CD4-positive, alpha-beta T cell treated with Interleukin-2 at 100 ng/mL for 4 hours (primary cell): Measurements from ENCODE around the gene PKDREJ.
"Not testable (repeated sequence)": the region's sequence is repeated elsewhere in the genome, so short reads cannot be mapped to it uniquely, and the experiment has no call there.

Source experiments
- DNase-seq: peaks from one replicate; pipeline ENCODE4 v3.0.0-alpha.2; 2020; ENCODE audit warnings: low spot score

Gene PKDREJ

DNA sequence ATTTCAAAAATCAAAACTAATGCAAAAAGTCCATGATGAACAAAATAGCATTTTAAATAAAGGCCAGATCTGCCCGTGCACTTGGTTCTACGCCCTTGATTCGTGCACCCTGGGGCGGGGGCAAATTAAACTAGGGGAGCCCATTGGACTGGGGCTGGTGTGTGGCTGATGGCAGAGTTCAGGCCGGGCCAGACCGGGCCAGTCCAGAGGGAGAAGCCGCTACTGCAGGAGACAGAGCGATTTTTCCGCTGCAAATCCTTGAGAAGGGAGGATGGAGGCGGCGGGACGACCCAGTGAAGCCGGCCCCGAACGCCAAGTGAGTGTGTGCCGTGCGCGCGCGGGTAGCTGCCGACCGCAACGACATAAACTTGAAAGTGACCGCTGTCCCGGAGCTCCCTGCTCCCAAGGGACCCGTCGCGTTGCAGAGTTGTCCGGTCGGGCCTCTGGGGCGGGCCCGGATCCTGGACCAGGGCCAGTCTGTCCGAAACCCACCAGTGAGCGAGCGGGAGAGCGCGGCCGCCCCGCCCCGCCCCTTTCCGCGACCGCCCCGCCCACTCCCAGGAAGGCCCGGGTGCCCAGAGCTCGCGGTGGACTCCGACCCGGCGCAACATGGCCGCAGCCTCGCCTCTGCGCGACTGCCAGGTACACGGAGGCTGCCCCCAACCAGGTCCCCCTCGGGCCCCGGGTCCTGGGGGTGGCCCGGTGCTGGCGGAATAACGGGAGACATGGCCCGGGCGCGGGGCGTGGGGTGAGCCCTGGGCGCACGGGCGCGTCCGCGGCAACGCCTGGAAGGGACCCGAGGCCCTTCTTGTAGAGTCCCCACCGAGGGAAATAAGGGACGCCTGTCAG lies 4.5 kb upstream of the PKDREJ start, which contains the start of gene TTC38:
Gene TTC38 (plus strand): TSS at position 578 of the 849 bp plus-strand sequence. CDS start 32 bp downstream, at position 610.
- DNase-seq, result peak; percentile 51

DNA sequence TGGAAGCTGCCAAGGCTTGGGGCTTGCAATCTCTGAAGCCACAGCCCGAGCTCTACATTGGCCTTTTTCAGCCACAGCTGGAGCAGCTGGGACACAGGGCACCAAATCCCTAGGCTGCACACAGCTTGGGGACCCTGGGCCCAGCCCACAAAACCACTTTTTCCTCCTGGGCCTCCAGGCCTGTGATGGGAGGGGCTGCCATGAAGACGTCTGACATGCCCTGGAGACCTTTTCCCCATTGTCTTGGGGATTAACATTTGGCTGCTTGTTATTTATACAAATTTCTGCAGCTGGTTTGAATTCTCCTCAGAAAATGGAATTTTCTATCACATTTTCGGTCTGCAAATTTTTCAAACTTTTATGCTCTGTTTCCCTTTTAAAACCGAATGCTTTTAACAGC lies 2.5 kb upstream of the PKDREJ start:
- DNase-seq, result not testable (repeated sequence)

DNA sequence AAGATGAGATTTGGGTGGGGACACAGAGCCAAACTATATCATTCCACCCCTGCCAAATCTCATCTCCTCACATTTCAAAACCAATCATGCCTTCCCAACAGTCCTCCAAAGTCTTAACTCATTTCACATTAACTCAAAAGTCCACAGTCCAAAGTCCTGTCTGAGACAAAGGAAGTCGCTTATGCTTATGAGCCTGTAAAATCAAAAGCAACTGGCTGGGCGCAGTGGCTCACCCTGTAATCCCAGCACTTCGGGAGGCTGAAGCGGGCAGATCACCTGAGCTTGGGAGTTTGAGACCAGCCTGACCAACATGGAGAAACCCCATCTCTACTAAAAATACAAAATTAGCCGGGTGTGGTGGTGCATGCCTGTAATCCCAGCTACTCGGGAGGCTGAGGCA lies 1.4 kb upstream of the PKDREJ start:
- DNase-seq, result not testable (repeated sequence)

DNA sequence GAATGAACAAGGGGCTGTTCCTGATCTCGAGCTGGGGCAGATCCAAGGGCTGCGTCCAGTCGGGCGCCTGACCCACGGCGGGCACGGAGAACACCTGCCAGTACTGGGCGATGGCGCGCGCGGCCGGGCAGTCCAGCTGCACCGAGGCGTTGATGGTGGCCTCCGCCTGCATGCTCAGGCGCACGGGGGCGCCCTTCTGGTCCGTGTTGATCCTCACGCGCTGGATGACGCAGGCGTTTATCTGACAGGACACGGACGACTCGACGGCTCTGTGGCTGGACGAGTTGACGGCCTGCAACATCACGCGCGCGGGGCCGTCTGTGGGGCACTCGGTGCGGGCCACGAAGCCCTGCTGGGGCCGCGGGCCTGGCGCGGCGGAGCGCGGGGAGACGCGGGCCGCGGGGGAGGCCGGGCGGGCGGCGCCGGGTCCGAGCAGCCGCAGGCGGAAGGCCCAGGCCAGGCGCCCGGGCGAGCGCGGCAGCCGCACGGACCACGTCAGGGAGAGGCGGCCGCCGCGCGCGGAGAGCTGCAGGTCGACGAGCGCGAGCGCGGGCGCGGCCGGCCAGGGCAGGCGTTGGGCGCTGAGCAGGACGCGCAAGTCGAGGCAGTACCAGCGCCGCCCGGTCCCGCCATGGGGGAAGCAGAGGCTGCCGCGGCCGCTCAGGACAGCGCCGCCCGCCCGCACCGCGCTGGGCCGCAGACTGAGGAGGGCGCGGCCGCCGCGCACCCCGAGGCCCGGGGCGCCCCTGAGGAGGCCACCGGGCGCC lies 511 bp downstream of the PKDREJ start:
- DNase-seq, result peak; percentile 32

DNA sequence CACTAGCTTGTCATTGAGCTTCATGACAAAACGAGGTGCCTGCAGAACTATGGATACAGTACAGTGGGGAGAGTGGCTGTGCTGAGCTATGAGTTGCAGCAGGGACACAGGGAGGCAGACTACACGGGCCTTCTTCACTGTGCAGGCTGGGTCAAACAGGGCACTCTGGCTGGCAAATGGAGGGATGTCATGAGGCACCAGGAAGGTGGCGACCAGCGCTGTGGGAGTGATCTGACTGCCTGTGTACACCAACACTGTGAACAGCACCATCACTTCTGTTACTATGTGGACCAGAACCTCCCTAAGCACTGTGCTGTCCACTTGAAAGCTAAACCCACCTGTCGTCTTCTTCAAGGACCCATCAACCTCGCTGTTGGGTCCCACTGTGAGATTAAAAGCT lies 3.1 kb downstream of the PKDREJ start:
- no peak for DNase-seq

- DNase-seq, result no peak
Measured at GRCh38 chr22:46259374-46259773, 3.8 kb downstream of the PKDREJ start.

DNA sequence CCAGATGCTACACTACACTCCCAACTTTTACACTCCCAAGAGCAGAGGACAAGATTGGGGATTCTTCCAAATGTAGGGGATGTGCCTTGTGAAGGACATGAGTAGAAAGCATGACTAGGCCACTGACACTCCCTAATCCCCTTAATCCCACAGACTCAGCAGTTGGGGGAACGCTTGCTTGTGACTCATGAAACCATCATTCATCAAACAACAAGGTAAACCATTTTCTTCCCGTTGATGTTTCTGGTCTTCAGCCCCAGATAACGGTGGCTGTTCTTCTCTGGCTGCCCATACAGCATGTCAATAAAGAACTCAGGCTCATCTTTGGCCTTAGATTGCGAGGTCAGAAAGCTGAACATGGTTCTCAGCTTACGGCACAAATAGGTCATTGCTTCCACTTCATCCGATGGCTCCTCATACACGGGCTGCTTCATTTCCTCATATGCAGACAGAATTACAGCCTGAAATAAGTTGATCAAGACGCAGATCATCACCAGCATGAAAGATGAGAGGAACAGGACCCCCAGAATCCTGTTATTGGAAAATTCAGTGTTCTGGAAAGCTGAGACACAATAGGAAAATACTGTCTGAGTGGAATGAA lies 6.7 kb downstream of the PKDREJ start:
- no peak for DNase-seq

DNA sequence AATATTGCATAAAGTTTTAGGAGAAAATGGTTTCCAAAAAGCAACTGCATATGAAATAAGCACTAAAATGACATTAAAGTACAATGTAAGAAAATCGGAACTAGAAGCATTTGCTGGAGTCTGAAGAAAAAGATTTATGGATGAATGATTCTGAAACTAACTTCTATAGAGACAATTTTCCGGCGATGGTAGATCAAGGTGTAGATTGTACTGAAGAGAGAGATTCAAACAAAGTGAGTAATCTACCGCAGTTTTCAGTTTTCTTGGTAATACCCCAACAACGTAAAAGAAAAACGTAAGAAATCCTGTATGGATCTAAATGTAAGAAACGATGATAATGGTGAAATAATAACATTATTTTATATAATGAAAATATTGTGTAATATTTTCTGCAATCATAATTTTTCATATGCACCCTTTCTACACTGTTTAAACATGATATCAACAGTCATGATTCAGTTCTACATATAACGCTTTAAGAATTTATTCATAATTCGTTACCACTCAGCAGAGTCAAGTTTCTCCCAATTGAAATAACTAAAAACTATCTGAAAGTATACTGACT lies 11.2 kb downstream of the PKDREJ start:
- peak; percentile 19 for DNase-seq

DNA sequence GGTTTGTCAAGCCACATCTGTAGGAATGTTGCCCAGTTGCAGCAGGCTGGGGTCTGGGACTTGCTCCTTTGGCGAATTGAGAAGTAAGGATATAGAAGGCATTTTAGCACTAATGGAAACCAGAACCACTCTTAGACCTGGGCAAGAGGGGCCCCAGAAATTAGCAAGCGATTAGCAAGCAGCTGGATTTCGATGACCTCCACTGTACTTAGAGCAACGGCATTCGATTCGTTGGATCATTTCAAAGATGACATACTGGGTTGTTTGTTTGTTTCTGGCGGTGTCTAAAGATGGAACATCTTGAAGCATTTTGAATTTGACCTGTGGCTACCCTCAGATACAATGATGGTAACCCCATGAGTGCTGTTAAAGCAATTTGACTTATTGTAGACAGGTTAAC lies 11.9 kb downstream of the PKDREJ start:
- no peak for DNase-seq

DNA sequence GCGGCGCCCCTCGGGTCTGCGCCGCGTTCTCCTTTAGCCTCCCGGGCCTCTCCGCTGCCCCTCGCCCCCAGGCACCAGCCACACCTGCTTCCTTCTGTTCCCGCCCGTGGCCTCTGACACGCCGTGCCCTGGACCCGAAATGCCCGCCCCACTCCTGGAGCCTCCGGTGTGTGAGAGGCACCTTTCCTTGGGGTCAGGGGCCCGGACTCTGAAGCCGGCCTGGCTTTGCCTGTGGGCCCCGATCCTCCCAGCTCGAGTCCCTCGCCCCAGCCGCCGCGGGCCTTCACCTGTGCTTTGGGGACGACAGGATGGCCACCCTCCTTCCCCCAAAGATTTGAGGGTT lies 12.4 kb downstream of the PKDREJ start:
- DNase-seq, result no peak

DNA sequence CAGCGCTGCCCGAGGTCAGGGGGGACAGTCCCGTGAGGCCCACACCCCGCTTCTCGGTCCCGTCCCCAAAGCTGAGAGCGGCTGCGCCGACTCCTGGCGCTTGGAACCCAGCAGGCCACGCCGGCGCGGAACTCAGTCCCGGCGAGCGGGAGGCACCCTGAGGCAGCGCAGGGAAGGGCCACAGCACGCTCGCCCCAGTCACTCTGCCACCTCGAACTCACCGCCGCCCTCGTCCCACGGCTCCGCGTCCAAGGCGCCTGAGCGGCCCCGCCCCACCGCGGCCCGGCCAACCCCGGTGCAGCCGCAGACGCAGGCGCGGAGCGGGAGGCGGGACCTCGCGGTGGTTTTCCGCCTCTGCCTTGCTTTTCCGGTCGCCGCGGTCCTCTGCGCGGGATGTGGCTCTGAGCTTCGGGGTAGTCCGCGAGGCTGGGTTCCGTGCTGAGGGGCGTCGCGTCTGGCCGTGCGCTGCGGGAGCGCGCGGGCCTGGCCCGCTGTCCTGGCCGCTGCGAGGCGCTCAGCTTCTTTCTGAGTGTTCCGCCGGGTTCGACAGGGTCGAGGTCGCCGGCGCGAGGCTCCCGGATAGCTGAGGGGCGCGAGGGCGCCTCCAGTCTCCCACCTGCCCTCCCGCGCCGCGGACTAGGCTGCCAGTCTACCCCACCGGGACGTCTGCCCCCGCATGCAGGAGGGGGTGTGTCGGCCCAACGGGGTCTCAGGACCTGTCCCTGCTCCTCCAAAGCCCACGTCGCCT lies 12.9 kb downstream of the PKDREJ start, which contains the start of gene CDPF1:
Gene CDPF1 (minus strand): TSS at position 259 of the 748 bp plus-strand sequence. CDS start 2,009 bp downstream, outside the sequence.
- peak; percentile 90 for DNase-seq

DNA sequence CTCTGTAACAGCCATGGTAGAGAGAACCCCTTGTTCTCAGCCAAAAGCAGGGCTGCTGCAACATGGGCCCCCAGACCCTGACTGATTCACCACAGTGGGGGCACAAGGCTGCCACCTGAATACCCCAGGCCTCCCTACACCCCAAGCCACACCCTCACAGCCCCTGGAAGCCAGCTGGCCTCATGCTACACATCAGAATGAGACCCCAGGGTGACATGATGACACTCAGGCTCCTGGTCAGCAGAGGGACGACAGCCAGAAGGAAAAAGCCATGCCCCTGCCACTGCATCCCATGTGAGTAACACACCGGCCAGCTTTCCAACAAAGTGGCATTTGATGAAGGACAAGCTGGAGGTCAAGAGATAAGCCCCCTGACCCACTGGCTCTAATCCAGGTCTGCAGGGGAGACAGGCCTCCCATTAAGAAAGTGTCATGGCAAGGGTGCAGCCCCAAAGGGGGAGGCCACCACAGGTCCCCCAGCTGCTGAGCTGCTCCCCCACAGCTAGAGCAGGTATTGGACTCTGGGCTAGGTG lies 15.6 kb downstream of the PKDREJ start:
- no peak for DNase-seq

DNA sequence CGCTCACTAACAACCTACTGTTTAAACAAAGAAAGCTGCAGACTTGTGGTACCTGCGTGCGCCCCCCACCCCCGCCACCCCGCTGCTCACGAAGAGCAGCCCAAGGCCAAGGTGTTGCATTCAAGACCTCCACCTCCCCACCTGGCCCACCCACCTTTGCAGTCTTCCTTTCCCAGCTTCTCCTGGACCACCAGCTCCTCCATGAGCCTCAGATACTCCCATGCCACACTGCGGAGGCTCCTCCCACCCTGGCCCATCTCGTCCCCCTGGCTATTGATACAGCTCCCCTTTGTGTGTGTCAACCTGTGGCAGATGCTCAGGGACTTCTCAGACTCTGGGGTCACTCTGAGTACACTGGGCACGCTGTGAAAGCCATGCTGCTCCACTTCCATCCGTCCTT lies 17.0 kb downstream of the PKDREJ start:
- DNase-seq, result no peak

DNA sequence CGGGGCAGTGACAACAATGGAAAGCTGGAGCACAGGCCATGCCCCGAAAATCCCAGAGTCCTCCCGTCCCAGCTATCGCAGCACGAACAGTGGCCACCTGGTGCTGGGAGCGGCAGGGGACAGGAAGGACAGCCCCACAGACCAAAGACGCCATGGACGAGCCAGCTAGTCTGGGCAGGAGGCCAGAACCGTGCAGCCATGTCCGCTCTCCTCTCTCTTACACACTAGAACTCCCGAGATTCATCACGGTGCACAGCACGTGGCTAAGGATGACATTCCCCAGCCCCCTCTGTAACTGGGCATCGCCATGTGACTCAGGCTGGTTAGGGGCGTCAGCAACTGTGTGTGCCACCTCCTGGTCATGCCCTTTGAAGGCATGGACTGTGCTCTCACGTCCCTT lies 17.6 kb downstream of the PKDREJ start:
- DNase-seq, result no peak

GRCh38 chr22:46244771-46245170 lies 18.4 kb downstream of the PKDREJ start:
- DNase-seq, result no peak

- no peak for DNase-seq
Measured at GRCh38 chr22:46242076-46242475, 21.1 kb downstream of the PKDREJ start.

DNA sequence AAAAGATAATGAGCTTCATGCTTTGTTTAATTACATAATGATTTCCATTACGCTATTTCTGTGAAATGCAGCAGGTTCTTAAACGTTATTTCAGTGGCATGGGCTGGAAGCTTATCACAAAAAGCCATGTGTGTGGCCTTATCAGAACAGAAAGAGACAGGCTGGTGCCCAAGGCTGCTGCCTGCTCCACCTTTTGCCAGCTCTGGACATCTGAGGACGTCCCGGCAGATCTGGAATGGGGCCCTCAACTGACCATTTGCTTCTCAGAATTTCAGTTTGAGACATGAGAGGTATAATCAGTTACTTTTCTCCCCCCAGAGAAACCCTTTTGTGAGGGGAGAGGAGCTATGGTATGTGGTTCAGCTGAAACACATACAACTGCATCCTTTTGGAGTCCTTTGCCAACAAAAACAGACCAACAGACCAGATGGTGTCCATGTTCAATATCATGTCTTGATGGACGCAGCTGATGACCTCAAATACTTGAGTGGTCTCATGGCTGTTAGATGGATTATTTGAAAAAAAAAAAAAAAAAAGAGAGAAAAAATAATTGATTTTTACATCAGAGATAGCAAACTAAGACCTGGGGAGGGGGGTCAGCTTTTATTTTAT lies 21.6 kb downstream of the PKDREJ start:
- DNase-seq, result no peak

DNA sequence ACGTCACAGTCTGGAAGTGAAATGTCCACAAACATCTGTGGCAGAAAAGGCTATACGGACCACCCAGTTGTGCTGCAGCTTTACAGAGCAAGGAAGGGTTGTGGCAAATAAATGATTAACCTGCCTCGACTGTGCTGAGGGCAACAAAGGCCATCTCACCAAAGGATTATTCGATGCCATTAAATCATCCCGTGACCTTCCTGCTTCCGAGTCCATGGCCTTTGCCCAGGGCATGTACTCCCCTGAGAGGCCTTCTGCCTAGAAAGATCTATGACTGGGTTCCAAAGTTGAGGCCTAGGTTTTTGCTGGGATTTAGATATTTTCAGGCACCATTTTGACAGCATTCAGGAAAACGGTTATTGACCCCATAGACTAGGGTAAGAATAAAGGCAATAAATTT lies 22.2 kb downstream of the PKDREJ start:
- DNase-seq, result no peak

DNA sequence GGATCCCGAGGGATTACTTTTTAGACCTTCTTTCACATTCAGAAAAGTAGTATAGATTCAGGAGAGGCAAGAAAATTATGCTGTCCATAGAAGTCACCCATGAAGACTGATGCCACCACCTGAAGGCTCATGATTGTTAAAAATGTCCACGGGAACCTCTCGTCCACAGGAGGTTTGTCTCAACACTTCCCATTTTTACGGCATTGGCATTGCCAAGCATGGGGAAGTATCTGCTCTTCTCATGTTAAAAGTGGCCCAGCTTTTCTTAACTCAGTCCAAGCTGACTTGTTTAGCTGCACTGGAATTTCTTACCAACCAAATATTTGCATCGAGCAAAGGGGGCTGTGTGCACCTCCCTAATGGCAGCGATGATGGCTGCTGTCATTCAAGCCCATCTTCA lies 22.6 kb downstream of the PKDREJ start:
- no peak for DNase-seq

GRCh38 chr22:46240073-46240472 lies 23.1 kb downstream of the PKDREJ start:
- no peak for DNase-seq
